Uterus (tissue), 4 donors: ENCODE data around the gene ZRANB2. TPM values are rescaled to one million over a fixed set of nuclear protein-coding genes. Genes with fewer than 3 reads are reported as not detected.
A peak's percentile ranks its signal among the peaks of the same experiment; 100 is the strongest.

Source experiments
- DNase-seq, 2 donors: peaks; one replicate each; pipeline ENCODE4 v3.0.0-alpha.2; 2019 to 2020
- H3K27ac ChIP-seq, 2 donors: fragments of 200-600 bp; sonication (generic); 1 replicate in 1 of 2; 2 replicates in 1 of 2; pipeline ENCODE4 v1.5.1; 2016 to 2018
- H3K27me3 ChIP-seq, 2 donors: fragments of 200-600 bp; sonication (generic); one replicate each; pipeline ENCODE4 v1.5.1; 2018 to 2019; ENCODE audit warnings: control low read depth in 1 of 2
- H3K36me3 ChIP-seq, 2 donors: fragments of 200-600 bp; sonication (generic); one replicate each; pipeline ENCODE4 v1.5.1; 2019; ENCODE audit warnings: control low read depth in 1 of 2
- H3K4me1 ChIP-seq, 2 donors: fragments of 200-600 bp; sonication (generic); one replicate each; pipeline ENCODE4 v1.5.1; 2018 to 2019; ENCODE audit warnings: control low read depth in 1 of 2
- H3K4me3 ChIP-seq, 2 donors: fragments of 200-600 bp; sonication (generic); 1 replicate in 1 of 2; 2 replicates in 1 of 2; pipeline ENCODE4 v1.5.1; 2018 to 2019; ENCODE audit warnings: mild to moderate bottlenecking in 1 of 2
- H3K9me3 ChIP-seq, 2 donors: fragments of 200-600 bp; sonication (generic); one replicate each; pipeline ENCODE4 v1.5.1; 2019; ENCODE audit warnings: control low read depth in 1 of 2
- POLR2A ChIP-seq, 2 donors: fragments of 450-650 bp; IDR thresholded peaks; one replicate each; pipeline ENCODE4 v1.6.1; 2016; ENCODE audit warnings: antibody characterized with exemption in 2 of 2, mild to moderate bottlenecking in 1 of 2, moderate library complexity in 1 of 2
- intact Hi-C: fragments of 100-400 bp; cut with DNase I; formaldehyde crosslinking; loops from one replicate; pipeline ENCODE4 v1.15.1; 2023; ENCODE audit warnings: low total_unique reads
- total RNA-seq, 4 donors: library from RNA; depleted of rRNA in 3 of 4; stranded (reverse); fragments of >200 nt in 3 of 4; gene quantifications; one replicate each; pipeline versions ENCODE4 v1.1.0 to v1.2.4, GENCODE V29; 2014 to 2023
- TF ChIP-seq, protein P1 (sequence below), 4 experiments: fragments of 200-600 bp in 2 of 4; fragments of 450-650 bp in 2 of 4; sonication (generic) in 2 of 4; IDR thresholded peaks; one replicate each; pipeline ENCODE4 v1.5.1; 2016 to 2019; ENCODE audit warnings: antibody characterized with exemption in 4 of 4, mild to moderate bottlenecking in 2 of 4, moderate library complexity in 1 of 4
- donor health status: DM: yes; HTN: yes; CAD: no.

ZRANB2 gene
- total RNA-seq, 4 donors from 2014 or later: 29.5 to 178 (median 122) TPM

- H3K36me3 ChIP-seq: no peaks in the 10 kb centered on the region
- TF ChIP-seq, protein P1, sequence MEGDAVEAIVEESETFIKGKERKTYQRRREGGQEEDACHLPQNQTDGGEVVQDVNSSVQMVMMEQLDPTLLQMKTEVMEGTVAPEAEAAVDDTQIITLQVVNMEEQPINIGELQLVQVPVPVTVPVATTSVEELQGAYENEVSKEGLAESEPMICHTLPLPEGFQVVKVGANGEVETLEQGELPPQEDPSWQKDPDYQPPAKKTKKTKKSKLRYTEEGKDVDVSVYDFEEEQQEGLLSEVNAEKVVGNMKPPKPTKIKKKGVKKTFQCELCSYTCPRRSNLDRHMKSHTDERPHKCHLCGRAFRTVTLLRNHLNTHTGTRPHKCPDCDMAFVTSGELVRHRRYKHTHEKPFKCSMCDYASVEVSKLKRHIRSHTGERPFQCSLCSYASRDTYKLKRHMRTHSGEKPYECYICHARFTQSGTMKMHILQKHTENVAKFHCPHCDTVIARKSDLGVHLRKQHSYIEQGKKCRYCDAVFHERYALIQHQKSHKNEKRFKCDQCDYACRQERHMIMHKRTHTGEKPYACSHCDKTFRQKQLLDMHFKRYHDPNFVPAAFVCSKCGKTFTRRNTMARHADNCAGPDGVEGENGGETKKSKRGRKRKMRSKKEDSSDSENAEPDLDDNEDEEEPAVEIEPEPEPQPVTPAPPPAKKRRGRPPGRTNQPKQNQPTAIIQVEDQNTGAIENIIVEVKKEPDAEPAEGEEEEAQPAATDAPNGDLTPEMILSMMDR (IDR thresholded peaks at IDR 0.05): no peak
- no peak for TF ChIP-seq POLR2A (IDR thresholded peaks at IDR 0.05)
- no peaks in the 10 kb centered on the region for H3K27me3 ChIP-seq
- no peak overlapping the region for H3K27ac ChIP-seq
- no peak for DNase-seq
- H3K9me3 ChIP-seq: no peaks in the 10 kb centered on the region
- no peak overlapping the region for H3K4me3 ChIP-seq
- H3K4me1 ChIP-seq: no peaks in the 10 kb centered on the region
- intact Hi-C loops: loop anchor here (10.0 kb wide), 1 partner anchor 619 kb away; no protein-coding TSS in a partner anchor
These were observed 27.1 kb downstream of the ZRANB2 start for GRCh38 chr1:71053758-71054157.

GRCh38 chr1:71053146-71053545, 27.7 kb downstream of the ZRANB2 start:
- intact Hi-C loops: loop anchor here (10.0 kb wide), 1 partner anchor 618 kb away; no protein-coding TSS in a partner anchor
- TF ChIP-seq, protein P1 (IDR thresholded peaks at IDR 0.05): no peak
- TF ChIP-seq POLR2A (IDR thresholded peaks at IDR 0.05): no peak
- no peak for DNase-seq
- H3K27me3 ChIP-seq: no peaks in the 10 kb centered on the region
- no peaks in the 10 kb centered on the region for H3K36me3 ChIP-seq
- H3K9me3 ChIP-seq: no peaks in the 10 kb centered on the region
- no peaks in the 10 kb centered on the region for H3K4me1 ChIP-seq
- no peak overlapping the region for H3K4me3 ChIP-seq
- no peak overlapping the region for H3K27ac ChIP-seq

DNA sequence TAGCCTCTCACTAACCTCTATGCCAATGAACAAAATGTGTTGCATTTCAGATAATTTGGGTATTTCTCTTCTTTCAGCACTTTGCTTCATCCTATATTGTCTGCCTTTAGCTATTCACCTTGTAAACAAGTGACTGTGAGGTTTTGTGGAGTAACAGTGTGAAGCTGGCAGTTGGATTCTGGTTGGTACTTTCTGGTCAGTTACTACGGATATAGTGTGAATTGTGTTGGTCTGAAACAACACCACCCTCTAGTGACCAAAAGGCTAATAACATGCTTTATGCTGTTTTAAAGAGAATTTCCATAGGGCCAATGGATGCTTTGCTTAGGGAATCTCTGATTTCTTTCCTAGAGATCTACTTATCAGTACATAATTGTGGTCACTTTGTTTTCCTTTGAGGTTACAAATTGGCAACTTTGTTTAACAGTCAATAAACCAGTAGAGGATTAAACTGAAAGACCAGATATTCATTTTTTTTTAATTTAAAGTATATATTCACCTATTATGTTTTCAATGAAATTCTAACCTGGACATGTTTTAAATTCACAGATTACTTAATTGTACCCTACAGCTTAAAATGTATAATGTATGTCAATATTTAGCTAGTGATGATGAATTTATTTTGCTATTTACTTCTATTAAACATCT, 30.8 kb downstream of the ZRANB2 start:
- no peak for TF ChIP-seq POLR2A (IDR thresholded peaks at IDR 0.05)
- TF ChIP-seq, protein P1 (IDR thresholded peaks at IDR 0.05): peak; percentile 72 to 86 (median 78)
- H3K9me3 ChIP-seq: no peaks in the 10 kb centered on the region
- no peaks in the 10 kb centered on the region for H3K4me1 ChIP-seq
- no peak overlapping the region for H3K27ac ChIP-seq
- H3K36me3 ChIP-seq: no peaks in the 10 kb centered on the region
- H3K27me3 ChIP-seq: no peaks in the 10 kb centered on the region
- intact Hi-C loops: loop anchor here (10.0 kb wide), 2 partner anchors 365 to 615 kb away; no protein-coding TSS in a partner anchor
- no peak overlapping the region for H3K4me3 ChIP-seq
- peak in 1 of 2 donors; percentile 29 for DNase-seq

DNA sequence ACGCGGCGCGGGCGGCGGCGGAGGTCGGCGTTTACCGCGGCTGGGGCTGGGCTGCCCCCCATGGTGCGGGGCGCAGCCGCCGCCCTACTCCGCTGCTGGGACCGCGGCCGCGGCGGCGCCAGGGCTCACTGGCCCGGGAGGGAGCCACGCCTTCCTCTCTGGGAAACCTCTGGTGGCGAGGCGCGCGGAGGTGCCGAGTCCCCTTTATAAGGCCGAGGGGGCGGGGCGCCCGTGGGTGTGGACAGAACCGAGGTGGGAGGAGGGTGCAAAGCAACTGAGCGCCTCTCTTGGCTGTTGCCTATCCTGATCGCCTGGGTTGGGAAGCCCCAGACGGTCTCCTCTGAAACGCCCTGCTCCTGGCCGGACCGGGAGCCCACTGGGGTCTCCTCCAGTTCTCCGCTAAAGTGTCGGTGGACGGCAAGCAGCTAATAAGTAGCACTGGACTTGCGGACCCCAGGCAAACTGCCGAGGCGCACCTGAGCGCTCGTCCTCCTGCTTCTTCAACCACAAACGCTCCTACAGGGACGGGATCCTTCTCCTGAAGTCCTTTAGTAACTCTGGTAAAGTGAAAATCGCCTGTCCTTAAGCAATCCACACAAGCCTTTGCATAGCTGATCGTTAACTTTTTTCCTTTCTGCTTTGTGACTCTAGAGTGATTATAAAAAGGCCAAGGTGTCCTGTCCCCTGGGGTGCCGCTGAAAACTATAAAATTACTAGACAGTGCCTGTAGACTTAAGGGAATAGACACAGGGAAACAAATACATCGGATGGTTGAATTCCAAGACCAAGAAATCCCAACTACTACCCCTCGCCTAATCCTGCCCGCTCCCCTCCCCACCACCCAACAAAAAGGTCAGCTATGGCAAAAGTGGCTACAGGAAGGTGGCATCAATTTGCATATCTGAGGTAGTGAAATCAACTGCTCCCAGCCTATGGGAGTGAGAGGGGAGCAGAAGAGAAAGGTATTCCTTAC, 32.9 kb downstream of the ZRANB2 start, which contains the start of gene PTGER3:
TSS of gene PTGER3 (minus strand) at position 182 of the 973 bp plus-strand sequence. CDS start 239 bp downstream, outside the sequence.
- intact Hi-C loops: loop anchor here (10.0 kb wide), 1 partner anchor 363 kb away; no protein-coding TSS in a partner anchor
- Histone ChIP-seq H3K27ac (peak within 1 kb of the TSS; percentile 81 to 85), H3K9me3 (no peaks in the 10 kb centered on the region), H3K27me3 (no peaks in the 10 kb centered on the region), H3K4me1 (no peaks in the 10 kb centered on the region), H3K4me3 (peak within 1 kb of the TSS; percentile 64 to 87), H3K36me3 (no peaks in the 10 kb centered on the region)
- peak; percentile 12 to 44 for TF ChIP-seq POLR2A (IDR thresholded peaks at IDR 0.05)
- TF ChIP-seq, protein P1 (IDR thresholded peaks at IDR 0.05): no peak
- DNase-seq: peak; percentile 91 to 93
